Neural cell (in vitro differentiated cells): Measurements from ENCODE around the gene FAM3D. TPM values are rescaled to one million over a fixed set of nuclear protein-coding genes. Genes with fewer than 3 reads are reported as not detected.
"Not testable (repeated sequence)": the region's sequence is repeated elsewhere in the genome, so short reads cannot be mapped to it uniquely, and the experiment has no call there.

Experiments
- H2AFZ ChIP-seq: fragments of 200-600, 300-800 bp; sonication (generic), shearing (Covaris generic); 2 replicates; pipeline ENCODE4 v1.6.0; 2014; ENCODE audit warnings: low read depth, mild to moderate bottlenecking, antibody characterized with exemption, low read length, moderate library complexity
- H3F3A ChIP-seq: fragments of 200-600 bp; shearing (Covaris generic); 2 replicates; pipeline ENCODE4 v1.6.1; 2016; ENCODE audit warnings: mild to moderate bottlenecking, moderate library complexity, mixed read lengths, antibody characterized with exemption, low read length; ENCODE audit not compliant: insufficient read depth, poor library complexity, severe bottlenecking
- H3K27ac ChIP-seq: fragments of 200-600, 300-800 bp; sonication (generic), shearing (Covaris generic); 2 replicates; pipeline ENCODE4 v1.5.1; 2014; ENCODE audit warnings: mild to moderate bottlenecking, low read length, moderate library complexity
- H3K27me3 ChIP-seq: fragments of 300-800, 200-600 bp; sonication (generic), shearing (Covaris generic); 2 replicates; pipeline ENCODE4 v1.6.0; 2014; ENCODE audit warnings: mild to moderate bottlenecking, low read depth, low read length, moderate library complexity; ENCODE audit not compliant: insufficient read depth
- H3K36me3 ChIP-seq: fragments of 300-800, 200-600 bp; sonication (generic), shearing (Covaris generic); 2 replicates; pipeline ENCODE4 v1.5.1; 2014; ENCODE audit warnings: mild to moderate bottlenecking, antibody characterized with exemption, low read length, moderate library complexity; ENCODE audit not compliant: insufficient read depth
- H3K4me2 ChIP-seq: fragments of 300-800, 200-600 bp; sonication (generic), shearing (Covaris generic); 2 replicates; pipeline ENCODE4 v1.6.0; 2014; ENCODE audit warnings: mild to moderate bottlenecking, low read length
- H3K4me3 ChIP-seq: fragments of 300-800, 200-600 bp; sonication (generic), shearing (Covaris generic); 2 replicates; pipeline ENCODE4 v1.5.1; 2014; ENCODE audit warnings: mild to moderate bottlenecking, low read length, moderate library complexity
- H3K79me2 ChIP-seq: fragments of 200-600 bp; shearing (Covaris generic); replicated peaks from 2 replicates; pipeline ENCODE4 v1.6.0; 2014; ENCODE audit warnings: mild to moderate bottlenecking, low read length, moderate library complexity; ENCODE audit not compliant: insufficient read depth
- H3K9ac ChIP-seq: fragments of 300-800, 200-600 bp; sonication (generic), shearing (Covaris generic); 2 replicates; pipeline ENCODE4 v1.6.1; 2016; ENCODE audit warnings: mild to moderate bottlenecking, low read length, mixed read lengths
- H3K9me2 ChIP-seq: fragments of 200-600 bp; shearing (Covaris generic); 2 replicates; pipeline ENCODE4 v1.6.1; 2016; ENCODE audit warnings: mild to moderate bottlenecking, low read length, mixed read lengths; ENCODE audit not compliant: insufficient read depth
- H3K9me3 ChIP-seq: fragments of 200-600, 300-800 bp; sonication (generic), shearing (Covaris generic); 2 replicates; pipeline ENCODE4 v1.6.1; 2016; ENCODE audit warnings: mild to moderate bottlenecking, mixed run types, low read length, moderate library complexity, mixed read lengths
- H4K20me1 ChIP-seq: fragments of 200-600 bp; shearing (Covaris generic); 2 replicates; pipeline ENCODE4 v1.6.1; 2016; ENCODE audit warnings: mild to moderate bottlenecking, mixed run types; ENCODE audit not compliant: insufficient read depth
- EZH2 ChIP-seq: fragments of 200-600, 300-800 bp; shearing (Covaris generic), sonication (generic); IDR thresholded peaks from 2 replicates; pipeline ENCODE4 v1.6.1; 2014; ENCODE audit warnings: antibody characterized with exemption, low read length, borderline replicate concordance, mild to moderate bottlenecking; ENCODE audit not compliant: insufficient read depth, poor library complexity, severe bottlenecking
- POLR2AphosphoS5 ChIP-seq: IDR thresholded peaks from 2 replicates; pipeline ENCODE4 v1.6.1; 2012
- RAD21 ChIP-seq: fragments of 450-650 bp; conservative IDR thresholded peaks from 2 replicates; pipeline ENCODE4 v1.6.1; 2014; ENCODE audit warnings: antibody characterized with exemption, mild to moderate bottlenecking, moderate library complexity
- polyA plus RNA-seq: library from polyadenylated mRNA; depleted of rRNA; stranded (reverse); fragments of >200 nt; gene quantifications from 2 replicates; pipeline ENCODE4 v1.2.3, GENCODE V29; 2014
- TF ChIP-seq, protein P1 (sequence below): fragments of 450-650 bp; IDR thresholded peaks from 2 replicates; pipeline ENCODE4 v1.5.1; 2014; ENCODE audit warnings: antibody characterized with exemption, mild to moderate bottlenecking, moderate library complexity; ENCODE audit not compliant: poor library complexity, severe bottlenecking
- TF ChIP-seq, protein P2 (sequence below): IDR thresholded peaks from 2 replicates; pipeline ENCODE4 v1.6.1; 2012; ENCODE audit warnings: borderline replicate concordance

FAM3D gene
- polyA plus RNA-seq, 1 donor from 2014 or later: not detected

DNA sequence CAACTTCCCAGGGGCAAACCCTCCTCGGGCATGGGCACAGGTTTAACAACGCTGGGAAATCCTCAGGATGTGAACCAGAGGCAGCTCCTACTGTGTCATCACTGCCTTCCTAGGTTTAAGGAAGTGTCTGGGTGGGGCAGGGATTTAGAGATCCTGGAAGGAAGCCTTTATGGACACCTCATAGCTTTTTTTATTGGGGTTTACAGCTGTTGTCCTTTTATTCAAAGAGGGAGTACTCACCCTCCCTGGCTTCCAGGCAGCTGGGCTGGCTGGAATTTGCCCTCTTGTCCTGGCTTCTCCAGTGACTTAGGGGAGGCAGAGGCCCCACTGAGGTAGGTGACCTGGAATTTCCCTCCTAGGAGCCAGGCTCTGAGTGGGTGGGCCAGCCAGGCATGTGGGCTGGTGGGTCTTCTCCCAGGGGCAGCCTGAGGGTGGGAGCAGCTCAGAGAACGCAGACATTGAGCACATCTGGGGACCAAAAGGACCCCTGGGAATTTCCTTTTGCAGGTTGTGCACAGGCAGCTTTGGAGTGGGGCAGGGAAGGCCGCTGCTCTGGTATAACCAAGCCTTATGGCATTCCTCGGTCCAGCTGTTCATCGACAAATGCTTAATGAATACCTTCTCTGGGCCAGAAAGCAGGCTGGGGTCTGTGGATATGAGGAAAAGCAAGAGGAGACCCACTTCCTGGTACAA, 13.5 kb upstream of the FAM3D start:
- Histone ChIP-seq H3F3A (no peaks in the 10 kb centered on the region), H3K4me2 (no peak overlapping the region), H3K79me2 (no peaks in the 10 kb centered on the region), H3K4me3 (no peak overlapping the region), H2AFZ (no peak overlapping the region), H3K36me3 (no peaks in the 10 kb centered on the region), H3K27me3 (no peaks in the 10 kb centered on the region), H3K27ac (no peak overlapping the region), H4K20me1 (no peaks in the 10 kb centered on the region), H3K9me2 (no peaks in the 10 kb centered on the region), H3K9ac (no peak overlapping the region), H3K9me3 (no peaks in the 10 kb centered on the region)
- TF ChIP-seq EZH2 (no peak), RAD21 (no peak), POLR2AphosphoS5 (no peak)
- TF ChIP-seq, protein P1, sequence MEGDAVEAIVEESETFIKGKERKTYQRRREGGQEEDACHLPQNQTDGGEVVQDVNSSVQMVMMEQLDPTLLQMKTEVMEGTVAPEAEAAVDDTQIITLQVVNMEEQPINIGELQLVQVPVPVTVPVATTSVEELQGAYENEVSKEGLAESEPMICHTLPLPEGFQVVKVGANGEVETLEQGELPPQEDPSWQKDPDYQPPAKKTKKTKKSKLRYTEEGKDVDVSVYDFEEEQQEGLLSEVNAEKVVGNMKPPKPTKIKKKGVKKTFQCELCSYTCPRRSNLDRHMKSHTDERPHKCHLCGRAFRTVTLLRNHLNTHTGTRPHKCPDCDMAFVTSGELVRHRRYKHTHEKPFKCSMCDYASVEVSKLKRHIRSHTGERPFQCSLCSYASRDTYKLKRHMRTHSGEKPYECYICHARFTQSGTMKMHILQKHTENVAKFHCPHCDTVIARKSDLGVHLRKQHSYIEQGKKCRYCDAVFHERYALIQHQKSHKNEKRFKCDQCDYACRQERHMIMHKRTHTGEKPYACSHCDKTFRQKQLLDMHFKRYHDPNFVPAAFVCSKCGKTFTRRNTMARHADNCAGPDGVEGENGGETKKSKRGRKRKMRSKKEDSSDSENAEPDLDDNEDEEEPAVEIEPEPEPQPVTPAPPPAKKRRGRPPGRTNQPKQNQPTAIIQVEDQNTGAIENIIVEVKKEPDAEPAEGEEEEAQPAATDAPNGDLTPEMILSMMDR: no peak

DNA sequence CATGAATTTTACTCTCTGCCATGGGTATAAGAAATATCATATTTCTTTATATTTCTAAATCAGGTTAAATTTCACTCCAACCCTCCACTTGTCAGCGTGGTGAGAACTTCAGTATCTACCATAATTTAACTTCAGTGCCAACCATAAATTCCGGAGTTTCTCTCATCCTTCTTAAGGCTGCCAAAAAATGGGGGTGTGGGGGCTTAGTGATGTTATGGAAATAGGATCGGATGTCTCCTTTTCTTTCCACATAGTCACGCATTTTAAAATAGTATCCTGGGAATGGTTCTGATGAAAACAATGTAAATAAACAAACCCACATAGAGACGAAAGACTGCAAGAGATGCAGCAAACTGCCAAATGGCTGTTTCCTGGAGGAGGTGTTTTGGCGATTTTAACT, 12.9 kb upstream of the FAM3D start:
- Histone ChIP-seq H3K36me3 (no peaks in the 10 kb centered on the region), H3F3A (no peaks in the 10 kb centered on the region), H3K79me2 (no peaks in the 10 kb centered on the region), H3K9me2 (no peaks in the 10 kb centered on the region), H3K9ac (no peak overlapping the region), H3K9me3 (no peaks in the 10 kb centered on the region), H4K20me1 (no peaks in the 10 kb centered on the region), H3K27ac (no peak overlapping the region), H3K27me3 (no peaks in the 10 kb centered on the region), H3K4me2 (no peak overlapping the region), H3K4me3 (no peak overlapping the region), H2AFZ (no peak overlapping the region)
- TF ChIP-seq, protein P2, sequence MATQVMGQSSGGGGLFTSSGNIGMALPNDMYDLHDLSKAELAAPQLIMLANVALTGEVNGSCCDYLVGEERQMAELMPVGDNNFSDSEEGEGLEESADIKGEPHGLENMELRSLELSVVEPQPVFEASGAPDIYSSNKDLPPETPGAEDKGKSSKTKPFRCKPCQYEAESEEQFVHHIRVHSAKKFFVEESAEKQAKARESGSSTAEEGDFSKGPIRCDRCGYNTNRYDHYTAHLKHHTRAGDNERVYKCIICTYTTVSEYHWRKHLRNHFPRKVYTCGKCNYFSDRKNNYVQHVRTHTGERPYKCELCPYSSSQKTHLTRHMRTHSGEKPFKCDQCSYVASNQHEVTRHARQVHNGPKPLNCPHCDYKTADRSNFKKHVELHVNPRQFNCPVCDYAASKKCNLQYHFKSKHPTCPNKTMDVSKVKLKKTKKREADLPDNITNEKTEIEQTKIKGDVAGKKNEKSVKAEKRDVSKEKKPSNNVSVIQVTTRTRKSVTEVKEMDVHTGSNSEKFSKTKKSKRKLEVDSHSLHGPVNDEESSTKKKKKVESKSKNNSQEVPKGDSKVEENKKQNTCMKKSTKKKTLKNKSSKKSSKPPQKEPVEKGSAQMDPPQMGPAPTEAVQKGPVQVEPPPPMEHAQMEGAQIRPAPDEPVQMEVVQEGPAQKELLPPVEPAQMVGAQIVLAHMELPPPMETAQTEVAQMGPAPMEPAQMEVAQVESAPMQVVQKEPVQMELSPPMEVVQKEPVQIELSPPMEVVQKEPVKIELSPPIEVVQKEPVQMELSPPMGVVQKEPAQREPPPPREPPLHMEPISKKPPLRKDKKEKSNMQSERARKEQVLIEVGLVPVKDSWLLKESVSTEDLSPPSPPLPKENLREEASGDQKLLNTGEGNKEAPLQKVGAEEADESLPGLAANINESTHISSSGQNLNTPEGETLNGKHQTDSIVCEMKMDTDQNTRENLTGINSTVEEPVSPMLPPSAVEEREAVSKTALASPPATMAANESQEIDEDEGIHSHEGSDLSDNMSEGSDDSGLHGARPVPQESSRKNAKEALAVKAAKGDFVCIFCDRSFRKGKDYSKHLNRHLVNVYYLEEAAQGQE: no peak

- H3K9me3 ChIP-seq, H3K4me2 ChIP-seq, H3K27ac ChIP-seq, H3K27me3 ChIP-seq, H3K9ac ChIP-seq, H2AFZ ChIP-seq, H3K36me3 ChIP-seq, H3K79me2 ChIP-seq, H3F3A ChIP-seq, H3K9me2 ChIP-seq, H4K20me1 ChIP-seq, H3K4me3 ChIP-seq: not testable (repeated sequence)
These were observed 11.8 kb upstream of the FAM3D start for GRCh38 chr3:58678177-58678970.
